ENCODE measurements around the gene BTBD9.

Gene BTBD9

GRCh38 chr6:38220069-38220723, 419.5 kb downstream of the BTBD9 start:
- DNase-seq, result no peak

- no peak for DNase-seq
Observed at GRCh38 chr6:38218235-38218634, 421.5 kb downstream of the BTBD9 start.

- no peak for DNase-seq
Observed at GRCh38 chr6:38216451-38216850, 423.3 kb downstream of the BTBD9 start.

GRCh38 chr6:38215651-38216311, 423.9 kb downstream of the BTBD9 start:
- no peak for DNase-seq

GRCh38 chr6:38215225-38215624, 424.5 kb downstream of the BTBD9 start:
- DNase-seq, result no peak

GRCh38 chr6:38214159-38214558, 425.6 kb downstream of the BTBD9 start:
- DNase-seq, result no peak

GRCh38 chr6:38213251-38213658, 426.5 kb downstream of the BTBD9 start:
- no peak for DNase-seq

DNA sequence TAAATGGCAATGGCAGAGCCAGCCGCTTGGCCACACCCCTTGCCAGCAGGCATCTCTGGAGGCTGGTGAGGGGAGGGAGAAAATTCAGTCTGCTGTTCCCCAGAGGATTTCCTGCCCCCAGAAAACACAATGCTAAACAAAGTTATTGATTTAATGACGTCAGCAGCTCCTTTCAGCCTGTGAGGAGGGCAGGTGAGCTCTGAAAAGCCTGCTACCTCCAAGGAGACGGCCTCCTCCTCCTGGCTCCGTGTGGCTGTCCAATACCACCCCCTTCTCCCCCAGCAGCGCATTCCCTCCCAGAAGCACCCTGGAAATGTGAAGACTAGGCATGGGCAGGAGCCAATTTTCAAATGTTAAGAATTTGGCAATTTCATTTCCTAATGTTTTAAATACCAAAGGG, 427.1 kb downstream of the BTBD9 start:
- DNase-seq, result no peak

- no peak for DNase-seq
Observed at GRCh38 chr6:38212116-38212515, 427.6 kb downstream of the BTBD9 start.

- DNase-seq, result no peak
Observed at GRCh38 chr6:38209371-38210260, 430.1 kb downstream of the BTBD9 start.

- no peak for DNase-seq
Observed at GRCh38 chr6:38208028-38208427, 431.7 kb downstream of the BTBD9 start.

GRCh38 chr6:38207375-38207774, 432.4 kb downstream of the BTBD9 start:
- no peak for DNase-seq

DNA sequence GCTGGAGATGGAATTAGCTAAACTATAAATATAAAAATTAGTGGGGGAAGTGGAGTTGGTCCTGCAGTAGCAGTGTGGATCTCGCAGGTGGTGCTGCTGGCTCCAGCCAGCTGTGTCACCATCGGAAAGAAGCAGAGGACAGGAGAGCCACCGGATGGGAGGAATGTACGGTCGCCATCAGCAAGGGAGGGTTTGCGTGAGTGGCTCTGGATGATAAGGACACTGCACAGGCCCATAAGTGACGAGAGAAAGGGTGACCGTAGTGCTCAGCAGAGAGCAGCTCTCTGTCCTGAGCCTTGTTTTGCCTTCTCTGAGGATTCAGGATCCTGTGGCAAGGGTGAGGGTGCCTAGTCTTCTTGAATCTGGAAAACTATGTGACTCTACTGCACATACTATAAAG, 441.5 kb downstream of the BTBD9 start:
- no peak for DNase-seq

DNA sequence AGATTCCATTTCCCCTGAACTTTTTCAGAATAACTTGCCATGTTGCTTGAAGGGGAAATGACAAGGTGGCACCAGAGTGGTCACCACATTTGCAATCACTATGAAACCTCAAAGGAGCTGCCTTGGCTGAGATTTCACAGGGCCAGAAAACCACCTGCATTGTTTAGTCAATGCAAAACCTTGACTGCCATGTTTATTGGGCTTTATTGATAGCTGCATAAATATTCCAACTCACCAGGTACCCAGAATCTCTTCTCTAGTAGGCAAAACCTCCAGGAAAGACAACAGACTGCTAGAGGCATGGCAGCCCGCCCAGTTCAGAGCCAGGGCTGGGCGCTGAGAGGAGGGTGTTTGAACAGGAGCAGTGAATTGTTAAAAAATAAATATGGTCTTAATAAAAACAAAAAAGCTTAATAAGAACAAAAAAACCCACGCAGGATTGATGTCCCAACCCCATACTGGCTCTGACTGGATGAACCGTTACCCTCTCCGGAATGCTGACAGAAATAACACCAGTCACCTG, 444.6 kb downstream of the BTBD9 start:
- no peak for DNase-seq

DNA sequence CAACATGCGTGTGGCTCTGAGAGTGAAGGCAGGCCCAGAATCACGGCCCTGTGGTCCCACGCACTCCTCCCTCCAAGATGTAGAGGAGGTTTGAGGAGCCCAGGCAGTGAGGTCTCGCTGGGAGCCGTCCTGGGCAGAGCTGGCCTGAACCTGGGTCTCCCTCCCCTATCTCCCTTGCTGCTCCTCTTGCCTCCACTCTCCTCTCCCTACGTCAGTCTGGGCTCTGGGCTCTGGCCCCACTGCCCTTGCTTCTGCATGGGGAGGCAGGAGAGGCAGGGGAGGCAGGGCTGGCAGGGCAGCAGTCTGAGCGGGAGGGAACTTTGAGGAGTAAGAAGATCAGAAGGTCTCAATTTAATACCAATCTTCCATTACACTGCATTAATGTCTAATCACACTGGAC, 445.1 kb downstream of the BTBD9 start:
- no peak for DNase-seq

DNA sequence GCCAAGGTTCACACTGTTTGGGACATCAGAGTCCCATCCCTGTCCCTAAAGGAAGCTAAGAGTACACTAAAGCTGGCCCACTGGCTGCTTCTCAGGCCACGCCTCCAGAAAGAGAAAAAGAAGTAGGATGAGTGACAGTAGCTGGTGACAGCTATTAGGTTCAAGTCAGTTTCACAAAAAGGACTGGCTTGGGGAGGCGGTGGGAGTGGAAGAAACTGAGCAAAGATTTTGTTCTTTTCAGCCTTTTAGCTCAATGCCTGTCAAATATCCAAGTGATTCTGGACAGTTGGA, 445.5 kb downstream of the BTBD9 start:
- no peak for DNase-seq

- DNase-seq, result no peak
Observed at GRCh38 chr6:38193481-38194281, 446.0 kb downstream of the BTBD9 start.

DNA sequence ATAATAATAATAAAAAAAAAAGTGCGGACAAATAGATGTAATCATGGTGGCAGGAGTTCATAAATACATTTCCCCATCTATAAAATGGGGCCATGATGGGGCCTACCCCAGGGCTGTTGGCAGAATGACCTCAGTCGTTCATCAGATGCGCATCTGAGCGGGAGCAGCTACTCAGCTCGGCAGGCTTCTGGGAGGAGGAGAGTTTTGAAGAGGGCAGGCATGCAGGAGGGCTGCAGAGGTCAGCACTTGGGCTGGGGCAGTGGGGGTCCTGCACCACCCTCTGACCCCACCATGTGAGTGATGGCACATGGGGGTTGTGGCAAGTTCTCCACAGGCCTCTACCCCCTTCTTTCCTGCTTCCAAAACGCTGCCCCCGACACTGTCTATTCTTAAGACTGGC, 446.7 kb downstream of the BTBD9 start:
- no peak for DNase-seq

- no peak for DNase-seq
Observed at GRCh38 chr6:38192487-38192886, 447.2 kb downstream of the BTBD9 start.

DNA sequence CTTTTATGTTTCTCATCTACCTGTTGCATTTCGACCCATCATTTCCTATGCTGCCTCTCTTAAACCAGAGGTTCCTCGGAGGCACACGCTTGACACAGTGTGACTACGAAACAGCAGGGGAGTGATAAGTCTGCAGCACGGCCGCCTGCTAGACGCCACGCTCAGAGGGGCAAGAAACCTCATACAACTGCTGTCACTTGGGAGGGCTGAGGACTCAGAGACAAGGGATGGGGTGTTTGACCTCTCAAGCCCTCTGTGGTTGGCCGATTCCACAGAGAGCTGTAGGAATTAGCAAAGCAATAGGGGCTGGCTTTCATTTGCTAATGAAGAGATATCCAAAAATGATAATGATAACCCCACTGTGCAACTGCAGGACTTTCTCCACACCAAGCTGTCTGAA, 447.7 kb downstream of the BTBD9 start:
- DNase-seq, result no peak

DNA sequence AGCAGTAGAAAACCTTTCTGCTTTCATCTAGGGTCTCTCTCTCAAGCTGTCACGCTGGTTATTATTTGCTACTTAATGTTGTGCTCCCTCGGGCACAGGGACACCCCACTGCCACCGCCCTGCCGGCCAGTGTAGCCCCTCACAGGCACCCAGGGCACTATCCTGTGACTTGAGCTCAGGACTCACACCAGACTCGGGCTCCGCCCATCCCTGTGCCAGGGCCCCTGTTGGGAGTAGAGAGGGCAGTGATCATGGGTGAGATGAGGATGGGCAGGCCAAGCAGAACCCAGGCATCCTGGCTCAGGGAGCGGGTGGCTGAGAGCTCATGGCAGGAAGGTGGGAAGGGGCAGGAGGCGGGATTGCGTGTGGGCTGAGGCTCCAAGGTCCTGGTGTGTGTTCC, 448.3 kb downstream of the BTBD9 start:
- no peak for DNase-seq

DNA sequence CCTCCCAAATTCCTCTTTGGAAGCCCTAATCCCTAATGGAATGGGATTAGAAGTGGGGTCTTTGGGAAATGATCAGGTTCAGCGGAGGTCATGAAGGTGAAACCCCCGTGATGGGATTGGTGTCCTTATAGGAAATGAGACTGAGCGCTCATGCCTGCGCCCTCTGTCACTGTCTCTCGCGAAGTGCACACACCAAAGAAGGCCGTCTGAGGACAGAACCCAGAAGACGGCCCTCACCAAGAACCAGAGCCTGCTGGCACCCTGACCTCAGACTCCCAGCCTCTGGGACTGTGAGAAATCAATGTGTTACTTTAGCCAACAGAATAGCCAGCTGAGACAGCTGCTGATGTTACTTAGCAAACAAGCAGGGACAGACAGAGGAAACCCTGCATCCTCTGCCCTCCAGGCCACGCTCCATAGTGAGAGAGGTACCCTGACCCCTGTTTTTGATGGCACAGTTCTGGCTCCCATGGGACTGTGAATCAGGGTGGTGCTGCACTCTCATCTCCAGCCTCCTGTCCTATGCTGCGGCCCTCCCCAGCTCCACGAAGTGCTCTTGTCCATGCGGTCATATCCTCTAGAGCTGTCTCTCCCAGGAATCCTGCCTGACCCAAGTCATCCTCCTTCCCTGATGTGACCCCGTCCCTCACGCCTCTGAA, 450.9 kb downstream of the BTBD9 start:
- no peak for DNase-seq
